ENCODE measurements around the gene C12orf42.

C12orf42 gene

GRCh38 chr12:103495469-103496456, at the start of gene C12orf42:
TSS of gene C12orf42 (minus strand) at chr12:103495968. CDS start at chr12:103478426, 17,542 bp downstream.
- DNase-seq, result no peak

GRCh38 chr12:103542078-103542477, 46.3 kb upstream of the C12orf42 start:
- DNase-seq, result no peak

GRCh38 chr12:103540319-103540718, 44.6 kb upstream of the C12orf42 start:
- DNase-seq, result no peak

- no peak for DNase-seq
These were observed 42.6 kb upstream of the C12orf42 start for GRCh38 chr12:103538397-103538796.

- DNase-seq, result no peak
These were observed 34.7 kb upstream of the C12orf42 start for GRCh38 chr12:103530307-103531066.

- no peak for DNase-seq
These were observed 33.5 kb upstream of the C12orf42 start for GRCh38 chr12:103529306-103529705.

GRCh38 chr12:103524238-103524875, 28.6 kb upstream of the C12orf42 start:
- DNase-seq, result no peak

- no peak for DNase-seq
These were observed 28.0 kb upstream of the C12orf42 start for GRCh38 chr12:103523771-103524170.

GRCh38 chr12:103520686-103521215, 25.0 kb upstream of the C12orf42 start:
- DNase-seq, result no peak

- DNase-seq, result no peak
These were observed 23.9 kb upstream of the C12orf42 start for GRCh38 chr12:103519632-103520031.

GRCh38 chr12:103518899-103519298, 23.1 kb upstream of the C12orf42 start:
- DNase-seq, result no peak

GRCh38 chr12:103517161-103517560, 21.4 kb upstream of the C12orf42 start:
- DNase-seq, result no peak

- DNase-seq, result no peak
These were observed 19.6 kb upstream of the C12orf42 start for GRCh38 chr12:103515341-103515740.

GRCh38 chr12:103513875-103514274, 18.1 kb upstream of the C12orf42 start:
- DNase-seq, result no peak

GRCh38 chr12:103505371-103506236, 9.8 kb upstream of the C12orf42 start:
- DNase-seq, result no peak

- no peak for DNase-seq
These were observed 8.8 kb upstream of the C12orf42 start for GRCh38 chr12:103504606-103505005.

GRCh38 chr12:103503546-103504480, 8.0 kb upstream of the C12orf42 start:
- DNase-seq, result no peak

- no peak for DNase-seq
These were observed 5.7 kb upstream of the C12orf42 start for GRCh38 chr12:103501447-103501846.

GRCh38 chr12:103499571-103499970, 3.8 kb upstream of the C12orf42 start:
- no peak for DNase-seq

GRCh38 chr12:103498990-103499389, 3.2 kb upstream of the C12orf42 start:
- DNase-seq, result no peak

Measured in GOT3 (cell line).